ENCODE results near the gene PSMD7.

GRCh38 chr16:74275031-74275636 is 21.5 kb upstream of the PSMD7 start:
- TF ChIP-seq POLR2A (IDR thresholded peaks at IDR 0.05; ENCODE audit: low read length) (no peak), GATA1 (IDR thresholded peaks at IDR 0.05; ENCODE audit: low read depth, low read length) (no peak)
